Activated CD8-positive, alpha-beta memory T cell treated with anti-CD3 and anti-CD28 coated beads for 1 hour (primary cell): ENCODE measurements around the gene ATP6AP1.
"Not testable (repeated sequence)": the region's sequence is repeated elsewhere in the genome, so short reads cannot be mapped to it uniquely, and the experiment has no call there.

Source experiments
- DNase-seq, 2 donors: peaks; one replicate each; pipeline ENCODE4 v3.0.0-alpha.2; 2020; ENCODE audit warnings: low read depth in 1 of 2; ENCODE audit errors: extremely low read depth in 1 of 2

ATP6AP1 gene

GRCh38 chrX:154398668-154399526, 29.6 kb upstream of the ATP6AP1 start:
- peak; percentile 50 to 67 for DNase-seq

GRCh38 chrX:154399527-154400368, 28.7 kb upstream of the ATP6AP1 start:
- no peak for DNase-seq

- not testable (repeated sequence) for DNase-seq
Observed at GRCh38 chrX:154400369-154400817, 28.1 kb upstream of the ATP6AP1 start.

- DNase-seq, result no peak
Observed at GRCh38 chrX:154401045-154401799, 27.3 kb upstream of the ATP6AP1 start.

- no peak for DNase-seq
Observed at GRCh38 chrX:154401918-154402621, 26.4 kb upstream of the ATP6AP1 start.

GRCh38 chrX:154402622-154403127, 25.8 kb upstream of the ATP6AP1 start:
- DNase-seq, result no peak

GRCh38 chrX:154403192-154403591, 25.3 kb upstream of the ATP6AP1 start:
- DNase-seq, result no peak

GRCh38 chrX:154403858-154404257, 24.6 kb upstream of the ATP6AP1 start:
- no peak for DNase-seq

- DNase-seq, result no peak
Observed at GRCh38 chrX:154404625-154405192, 23.8 kb upstream of the ATP6AP1 start.

- no peak for DNase-seq
Observed at GRCh38 chrX:154408659-154409221, 19.7 kb upstream of the ATP6AP1 start.

- no peak for DNase-seq
Observed at GRCh38 chrX:154409222-154409871, 19.1 kb upstream of the ATP6AP1 start, which contains the start of gene DNASE1L1. Gene DNASE1L1 (minus strand): TSS chrX:154409254. CDS start chrX:154405568, 3,686 bp downstream.

GRCh38 chrX:154411981-154412340, 16.5 kb upstream of the ATP6AP1 start:
- DNase-seq, result peak in 1 of 2 donors; percentile 33

GRCh38 chrX:154412468-154412867, 16.0 kb upstream of the ATP6AP1 start:
- no peak for DNase-seq

GRCh38 chrX:154413142-154413541, 15.3 kb upstream of the ATP6AP1 start:
- DNase-seq, result no peak

- DNase-seq, result no peak
Observed at GRCh38 chrX:154417157-154417556, 11.3 kb upstream of the ATP6AP1 start.

- no peak for DNase-seq
Observed at GRCh38 chrX:154419189-154419588, 9.3 kb upstream of the ATP6AP1 start.

- no peak for DNase-seq
Observed at GRCh38 chrX:154419688-154420401, 8.6 kb upstream of the ATP6AP1 start.

- no peak for DNase-seq
Observed at GRCh38 chrX:154420402-154420756, 8.1 kb upstream of the ATP6AP1 start.
